D721Med (cell line): ENCODE data around the gene FIGNL2.
"Not testable (repeated sequence)": the region's sequence is repeated elsewhere in the genome, so short reads cannot be mapped to it uniquely, and the experiment has no call there.

Source experiments
- DNase-seq: peaks from one replicate; pipeline ENCODE4 v3.0.0; 2011; ENCODE audit warnings: low spot score; ENCODE audit not compliant: insufficient read length
- FAIRE-seq: peaks from 2 replicates; lab custom pipeline; 2011; peaks lifted over from hg19 to GRCh38; lab: Jason Lieb, UNC
- CTCF ChIP-seq: IDR thresholded peaks from 2 replicates; pipeline ENCODE4 v1.5.1; 2012; ENCODE audit warnings: mild to moderate bottlenecking, control low read depth; ENCODE audit not compliant: insufficient read depth; ENCODE audit errors: missing control alignments

Gene FIGNL2

GRCh38 chr12:51812871-51813270 lies 35.6 kb downstream of the FIGNL2 start:
- FAIRE-seq: no peak
- no peak for TF ChIP-seq CTCF
- DNase-seq: no peak

GRCh38 chr12:51811203-51812202 lies 37.0 kb downstream of the FIGNL2 start:
- FAIRE-seq (no peak), DNase-seq (no peak)
- TF ChIP-seq CTCF: no peak

GRCh38 chr12:51809193-51809592 lies 39.3 kb downstream of the FIGNL2 start:
- TF ChIP-seq CTCF: no peak
- FAIRE-seq (no peak), DNase-seq (no peak)

GRCh38 chr12:51806896-51807295 lies 41.6 kb downstream of the FIGNL2 start:
- DNase-seq: no peak
- no peak for FAIRE-seq

GRCh38 chr12:51801027-51801426 lies 47.5 kb downstream of the FIGNL2 start:
- no peak for DNase-seq
- no peak for FAIRE-seq
- TF ChIP-seq CTCF: no peak

More at GRCh38 chr12:51806896-51807295, 41.6 kb downstream of the FIGNL2 start:
- TF ChIP-seq CTCF: no peak

- DNase-seq (no peak), FAIRE-seq (no peak)
- TF ChIP-seq CTCF: no peak
Measured at GRCh38 chr12:51798501-51798900, 50.0 kb downstream of the FIGNL2 start.

GRCh38 chr12:51798051-51798450 lies 50.5 kb downstream of the FIGNL2 start:
- not testable (repeated sequence) for FAIRE-seq

More at GRCh38 chr12:51798051-51798450, 50.5 kb downstream of the FIGNL2 start:
- DNase-seq: not testable (repeated sequence)
